Neural cell (in vitro differentiated cells): ENCODE measurements around the gene CLCN3.

Source experiments
- CTCF ChIP-seq: fragments of 450-650 bp; IDR thresholded peaks from 2 replicates; pipeline ENCODE4 v1.5.1; 2014; ENCODE audit warnings: antibody characterized with exemption, mild to moderate bottlenecking, moderate library complexity; ENCODE audit not compliant: poor library complexity, severe bottlenecking
- EZH2 ChIP-seq: fragments of 200-600, 300-800 bp; shearing (Covaris generic), sonication (generic); IDR thresholded peaks from 2 replicates; pipeline ENCODE4 v1.6.1; 2014; ENCODE audit warnings: antibody characterized with exemption, low read length, borderline replicate concordance, mild to moderate bottlenecking; ENCODE audit not compliant: insufficient read depth, poor library complexity, severe bottlenecking
- POLR2AphosphoS5 ChIP-seq: IDR thresholded peaks from 2 replicates; pipeline ENCODE4 v1.6.1; 2012
- RAD21 ChIP-seq: fragments of 450-650 bp; conservative IDR thresholded peaks from 2 replicates; pipeline ENCODE4 v1.6.1; 2014; ENCODE audit warnings: antibody characterized with exemption, mild to moderate bottlenecking, moderate library complexity
- REST ChIP-seq: IDR thresholded peaks from 2 replicates; pipeline ENCODE4 v1.6.1; 2012; ENCODE audit warnings: borderline replicate concordance

- no peak for TF ChIP-seq EZH2
- no peak for TF ChIP-seq POLR2AphosphoS5
- TF ChIP-seq RAD21: no peak
- TF ChIP-seq REST: no peak
- TF ChIP-seq CTCF: no peak
These were observed 46.5 kb upstream of the CLCN3 start for GRCh38 chr4:169573889-169574288.
